GM18858 (cell line): ENCODE measurements around the gene RPUSD4.
"Not testable (repeated sequence)": the region's sequence is repeated elsewhere in the genome, so short reads cannot be mapped to it uniquely, and the experiment has no call there.

Experiments used
- ATAC-seq: cut with Tn5 transposase; IDR thresholded peaks from one replicate; pipeline ENCODE4 v1.9.1; 2021; ENCODE audit not compliant: unreplicated experiment

RPUSD4 gene

GRCh38 chr11:126211236-126212088 lies at the start of gene RPUSD4, which contains the start of gene FAM118B:
Gene RPUSD4 (minus strand): TSS chr11:126211650. CDS start chr11:126211638, 12 bp downstream.
Gene FAM118B (plus strand): TSS chr11:126211782. CDS start chr11:126235002, 23,220 bp downstream.
- peak; percentile 86 for ATAC-seq

GRCh38 chr11:126257764-126258163 lies 46.3 kb upstream of the RPUSD4 start:
- ATAC-seq = no peak

GRCh38 chr11:126257144-126257543 lies 45.7 kb upstream of the RPUSD4 start:
- ATAC-seq = no peak

- no peak for ATAC-seq
These were observed 44.8 kb upstream of the RPUSD4 start for GRCh38 chr11:126256216-126256615.

GRCh38 chr11:126255507-126255906 lies 44.1 kb upstream of the RPUSD4 start:
- not testable (repeated sequence) for ATAC-seq

- ATAC-seq = no peak
These were observed 43.4 kb upstream of the RPUSD4 start for GRCh38 chr11:126254819-126255218.

GRCh38 chr11:126253265-126253664 lies 41.8 kb upstream of the RPUSD4 start:
- ATAC-seq = no peak

- no peak for ATAC-seq
These were observed 35.2 kb upstream of the RPUSD4 start for GRCh38 chr11:126246636-126247035.

- ATAC-seq = no peak
These were observed 21.9 kb upstream of the RPUSD4 start for GRCh38 chr11:126233391-126233790.

GRCh38 chr11:126232683-126233082 lies 21.2 kb upstream of the RPUSD4 start:
- no peak for ATAC-seq

GRCh38 chr11:126231725-126232459 lies 20.4 kb upstream of the RPUSD4 start:
- no peak for ATAC-seq

- no peak for ATAC-seq
These were observed 18.5 kb upstream of the RPUSD4 start for GRCh38 chr11:126229858-126230540.

GRCh38 chr11:126226334-126227084 lies 15.1 kb upstream of the RPUSD4 start:
- no peak for ATAC-seq

GRCh38 chr11:126225295-126225665 lies 13.8 kb upstream of the RPUSD4 start:
- no peak for ATAC-seq

GRCh38 chr11:126224647-126225294 lies 13.3 kb upstream of the RPUSD4 start:
- ATAC-seq = no peak

- no peak for ATAC-seq
These were observed 8.1 kb upstream of the RPUSD4 start for GRCh38 chr11:126219547-126219946.

- no peak for ATAC-seq
These were observed 6.0 kb upstream of the RPUSD4 start for GRCh38 chr11:126217491-126217890.

- ATAC-seq = no peak
These were observed 5.3 kb upstream of the RPUSD4 start for GRCh38 chr11:126216526-126217305.

- no peak for ATAC-seq
These were observed 3.4 kb upstream of the RPUSD4 start for GRCh38 chr11:126214841-126215240.
